Common myeloid progenitor, CD34-positive (primary cell): ENCODE results near the gene SLC38A9.

Source experiments
- CTCF ChIA-PET: fragments of 350-600 bp; sonication (Branson Sonifier 250); formaldehyde crosslinking; loops from one replicate; lab custom pipeline; 2021; ENCODE audit warnings: antibody characterized with exemption; lab: Charles Lee
- POLR2A ChIA-PET: fragments of 350-600 bp; sonication (Branson Sonifier 250); formaldehyde crosslinking; loops from one replicate; lab custom pipeline; 2021; ENCODE audit warnings: antibody characterized with exemption; lab: Charles Lee
- DNase-seq, 3 donors: peaks; one replicate each; pipeline versions ENCODE4 v3.0.0 to v3.0.0-alpha.2; 2013
- H3K27ac ChIP-seq, 2 experiments: 1 replicate in 1 of 2; 2 replicates in 1 of 2; pipeline ENCODE4 v1.7.0; 2013; ENCODE audit warnings: inconsistent platforms in 2 of 2, low read length in 2 of 2, mild to moderate bottlenecking in 2 of 2, low read depth in 1 of 2, moderate library complexity in 1 of 2; ENCODE audit not compliant: severe bottlenecking in 2 of 2, insufficient read depth in 1 of 2, poor library complexity in 1 of 2
- H3K27me3 ChIP-seq, 5 experiments: replicated peaks in 2 of 5; 1 replicate in 3 of 5; 2 replicates in 2 of 5; pipeline versions ENCODE4 v1.6.1 to v1.7.0; 2013; ENCODE audit warnings: low read length in 4 of 5, mild to moderate bottlenecking in 2 of 5, moderate library complexity in 2 of 5, inconsistent platforms in 1 of 5; ENCODE audit not compliant: insufficient read depth in 5 of 5, control insufficient read depth in 4 of 5
- H3K36me3 ChIP-seq, 4 experiments: 1 replicate in 2 of 4; 2 replicates in 2 of 4; pipeline versions ENCODE4 v1.6.1 to v1.7.0; 2013; ENCODE audit warnings: low read length in 3 of 4, control low read depth in 1 of 4, mild to moderate bottlenecking in 1 of 4; ENCODE audit not compliant: control insufficient read depth in 4 of 4, insufficient read depth in 4 of 4
- H3K4me1 ChIP-seq, 4 experiments: 1 replicate in 3 of 4; 2 replicates in 1 of 4; pipeline versions ENCODE4 v1.6.1 to v1.7.1; 2013; ENCODE audit warnings: low read length in 3 of 4, mild to moderate bottlenecking in 3 of 4, control low read depth in 1 of 4, inconsistent platforms in 1 of 4, moderate library complexity in 1 of 4; ENCODE audit not compliant: control insufficient read depth in 4 of 4, insufficient read depth in 4 of 4; ENCODE audit errors: control extremely low read depth in 1 of 4
- H3K4me3 ChIP-seq, 7 experiments: 1 replicate in 4 of 7; 2 replicates in 3 of 7; pipeline versions ENCODE4 v1.5.1 to v1.7.0; 2013; ENCODE audit warnings: mild to moderate bottlenecking in 7 of 7, low read length in 6 of 7, moderate library complexity in 6 of 7, inconsistent platforms in 2 of 7, low read depth in 2 of 7, control low read depth in 1 of 7; ENCODE audit not compliant: insufficient read depth in 4 of 7, control insufficient read depth in 1 of 7; ENCODE audit errors: extremely low read depth in 1 of 7
- H3K9me3 ChIP-seq, 5 experiments: 1 replicate in 4 of 5; 2 replicates in 1 of 5; pipeline versions ENCODE4 v1.6.1 to v1.7.1; 2013; ENCODE audit warnings: low read length in 4 of 5, mild to moderate bottlenecking in 2 of 5, inconsistent platforms in 1 of 5, low read depth in 1 of 5, moderate library complexity in 1 of 5; ENCODE audit not compliant: control insufficient read depth in 4 of 5, insufficient read depth in 2 of 5; ENCODE audit errors: control extremely low read depth in 1 of 5
- whole genome bisulfite sequencing: methylation state at CpG from one replicate; pipeline ENCODE4 v1.1.5; 2013; ENCODE audit not compliant: insufficient coverage; 5-methylcytosine and 5-hydroxymethylcytosine counted together

SLC38A9 gene

DNA sequence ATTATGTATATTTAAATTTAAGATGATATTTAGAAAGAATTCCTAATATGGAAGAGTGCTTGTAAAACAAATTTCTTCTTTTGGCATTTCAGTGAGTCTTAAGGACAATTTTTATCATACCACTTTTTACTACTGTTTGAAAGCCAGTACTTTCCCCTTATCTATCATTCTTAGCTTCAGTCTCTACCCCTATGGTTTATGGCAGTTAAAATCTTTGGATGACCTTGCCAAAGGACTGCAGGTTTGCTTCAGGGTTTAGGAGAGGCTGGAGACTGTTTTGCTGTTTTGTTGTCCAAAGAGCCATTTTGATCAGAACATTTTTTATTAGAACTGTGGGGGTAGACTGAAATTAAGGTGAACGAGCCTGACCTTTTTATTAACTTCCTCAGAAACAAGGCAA is 30.8 kb downstream of the SLC38A9 start:
- POLR2A ChIA-PET, result no interaction called here
- H3K9me3 ChIP-seq, result no peaks in the 10 kb centered on the region
- H3K27ac ChIP-seq, result no peak overlapping the region
- H3K4me1 ChIP-seq, result no peaks in the 10 kb centered on the region
- WGBS, result 80% methylated on average over 1 of the region's 1 CpG
- CTCF ChIA-PET, result interaction anchor here (1.4 kb wide), 1 partner anchor 11 kb away, joined by 3 read pairs; no protein-coding TSS in a partner anchor
- H3K36me3 ChIP-seq, result peaks cover 0 to 3% (median 3%) of the 10 kb centered on the region in 4 experiments
- no peaks in the 10 kb centered on the region for H3K27me3 ChIP-seq
- H3K4me3 ChIP-seq, result no peak overlapping the region
- no peak for DNase-seq

- H3K36me3 ChIP-seq, result peaks cover 0 to 3% (median 1%) of the 10 kb centered on the region in 4 experiments
- H3K9me3 ChIP-seq, result no peaks in the 10 kb centered on the region
- no peak for DNase-seq
- 83% methylated on average over 1 of the region's 2 CpGs for WGBS
- no peaks in the 10 kb centered on the region for H3K4me1 ChIP-seq
- H3K27me3 ChIP-seq, result no peaks in the 10 kb centered on the region
- no peak overlapping the region for H3K4me3 ChIP-seq
- CTCF ChIA-PET, result interaction anchor here (0.8 to 1.4 kb wide), 2 partner anchors 12 kb away, joined by 3 read pairs; no protein-coding TSS in a partner anchor
- POLR2A ChIA-PET, result no interaction called here
- H3K27ac ChIP-seq, result no peak overlapping the region
Observed at GRCh38 chr5:55680353-55680752, 31.8 kb downstream of the SLC38A9 start.

DNA sequence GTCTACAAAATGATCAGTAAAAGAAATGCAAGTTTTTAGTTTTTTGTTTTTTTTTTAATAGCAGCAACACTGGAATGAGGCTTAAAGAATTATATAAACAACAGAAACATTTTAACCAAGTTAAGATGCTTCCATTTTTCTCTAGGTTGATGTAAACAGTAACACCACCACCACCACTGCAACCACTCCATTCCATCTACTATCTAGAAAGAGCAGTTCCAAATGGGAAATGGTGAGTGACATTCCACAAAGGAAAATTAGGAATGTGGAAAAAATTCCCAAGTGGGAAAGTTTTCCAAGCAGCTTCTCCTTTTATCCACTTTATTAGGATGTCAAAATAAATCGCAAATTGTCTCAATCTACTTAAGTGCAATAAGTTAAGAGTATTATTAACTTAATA is 32.6 kb downstream of the SLC38A9 start:
- no CpG with 5 or more reads among the region's 1 CpG for WGBS
- no peak for DNase-seq
- Histone ChIP-seq H3K27me3 (no peaks in the 10 kb centered on the region), H3K4me1 (peaks cover 0 to 2% (median 0%) of the 10 kb centered on the region in 4 experiments), H3K36me3 (peaks cover 0 to 3% (median 1%) of the 10 kb centered on the region in 4 experiments), H3K27ac (no peak overlapping the region), H3K4me3 (no peak overlapping the region), H3K9me3 (no peaks in the 10 kb centered on the region)
- CTCF ChIA-PET, result interaction anchor here (0.8 kb wide), 1 partner anchor 13 kb away, joined by 3 read pairs; no protein-coding TSS in a partner anchor
- POLR2A ChIA-PET, result no interaction called here

GRCh38 chr5:55675119-55675518 is 37.0 kb downstream of the SLC38A9 start:
- CTCF ChIA-PET, result no interaction called here
- no peaks in the 10 kb centered on the region for H3K9me3 ChIP-seq
- peaks cover 0 to 2% (median 0%) of the 10 kb centered on the region in 4 experiments for H3K4me1 ChIP-seq
- H3K27ac ChIP-seq, result no peak overlapping the region
- H3K27me3 ChIP-seq, result no peaks in the 10 kb centered on the region
- DNase-seq, result no peak
- POLR2A ChIA-PET, result no interaction called here
- H3K36me3 ChIP-seq, result peaks cover 0 to 4% (median 2%) of the 10 kb centered on the region in 4 experiments
- no CpG with 5 or more reads among the region's 1 CpG for WGBS
- no peak overlapping the region for H3K4me3 ChIP-seq

- CTCF ChIA-PET, result no interaction called here
- H3K4me3 ChIP-seq, result no peak overlapping the region
- no peaks in the 10 kb centered on the region for H3K27me3 ChIP-seq
- WGBS, result 100% methylated on average over 1 of the region's 2 CpGs
- peaks cover 0 to 6% (median 3%) of the 10 kb centered on the region in 4 experiments for H3K36me3 ChIP-seq
- no peaks in the 10 kb centered on the region for H3K9me3 ChIP-seq
- POLR2A ChIA-PET, result no interaction called here
- peaks cover 0 to 2% (median 0%) of the 10 kb centered on the region in 4 experiments for H3K4me1 ChIP-seq
- no peak overlapping the region for H3K27ac ChIP-seq
- no peak for DNase-seq
Observed at GRCh38 chr5:55674340-55674739, 37.8 kb downstream of the SLC38A9 start.

DNA sequence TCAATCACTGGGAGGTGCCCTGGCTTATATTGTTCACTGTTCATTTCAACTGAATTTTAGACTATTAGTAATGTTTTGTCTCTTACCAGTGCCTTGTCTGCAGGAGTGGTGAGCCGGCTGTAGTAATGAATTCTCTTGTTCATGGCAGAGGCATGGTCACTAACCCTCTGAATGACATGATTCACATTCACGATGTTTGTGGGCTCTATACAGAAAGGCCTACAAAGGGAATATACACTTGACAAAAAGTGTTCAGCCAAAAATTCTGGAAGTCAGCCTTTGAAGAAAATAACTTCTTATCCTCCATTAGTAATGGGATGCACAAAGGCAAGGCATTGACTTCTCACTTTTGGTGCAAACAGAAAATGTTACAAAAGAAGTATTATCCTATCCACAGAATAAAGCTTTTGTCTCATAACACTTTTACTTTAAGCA is 39.6 kb downstream of the SLC38A9 start:
- Histone ChIP-seq H3K4me1 (peaks cover 0 to 2% (median 0%) of the 10 kb centered on the region in 4 experiments), H3K9me3 (no peaks in the 10 kb centered on the region), H3K36me3 (peaks cover 0 to 14% (median 5%) of the 10 kb centered on the region in 4 experiments), H3K4me3 (no peak overlapping the region), H3K27ac (no peak overlapping the region), H3K27me3 (no peaks in the 10 kb centered on the region)
- POLR2A ChIA-PET, result no interaction called here
- DNase-seq, result no peak
- CTCF ChIA-PET, result no interaction called here
- 86% methylated on average over 1 of the region's 2 CpGs for WGBS

- peaks cover 0 to 2% (median 0%) of the 10 kb centered on the region in 4 experiments for H3K4me1 ChIP-seq
- H3K27ac ChIP-seq, result no peak overlapping the region
- 100% methylated on average over 1 of the region's 1 CpG for WGBS
- H3K27me3 ChIP-seq, result no peaks in the 10 kb centered on the region
- H3K36me3 ChIP-seq, result peaks cover 0 to 14% (median 5%) of the 10 kb centered on the region in 4 experiments
- CTCF ChIA-PET, result no interaction called here
- no peaks in the 10 kb centered on the region for H3K9me3 ChIP-seq
- no peak for DNase-seq
- POLR2A ChIA-PET, result no interaction called here
- no peak overlapping the region for H3K4me3 ChIP-seq
Observed at GRCh38 chr5:55671975-55672374, 40.1 kb downstream of the SLC38A9 start.
